ENCODE results near the gene PRR14.

Gene PRR14

DNA sequence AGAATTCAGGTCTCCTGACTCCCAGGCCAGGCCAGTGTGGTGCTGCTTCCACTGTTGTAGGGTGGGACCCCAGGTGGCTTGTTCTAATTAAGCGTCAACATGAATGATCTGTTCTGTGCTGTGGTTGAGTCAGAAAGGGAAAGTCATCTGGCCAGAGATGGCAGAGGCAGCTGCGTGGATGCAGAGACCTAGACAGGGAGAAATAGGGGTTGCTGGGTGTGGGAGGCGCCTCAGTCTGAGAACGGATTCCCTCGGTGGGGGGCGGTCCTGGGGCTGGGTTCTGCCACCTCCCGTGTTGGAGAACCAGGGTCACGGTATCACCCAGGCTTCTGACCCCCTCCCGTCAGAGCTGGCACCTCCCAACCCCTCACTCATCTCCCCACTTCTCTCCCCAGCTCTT is 13.1 kb downstream of the PRR14 start:
- no peak overlapping the region for H3K27ac ChIP-seq (ENCODE audit: low read length)
- H3K36me3 ChIP-seq (ENCODE audit: control insufficient read depth, low read depth, low read length): peaks cover 15% of the 10 kb centered on the region
- no peaks in the 10 kb centered on the region for H3K9me3 ChIP-seq (ENCODE audit: control insufficient read depth, low read depth, low read length)
- H3K4me1 ChIP-seq (ENCODE audit: control insufficient read depth, low read depth, low read length): no peaks in the 10 kb centered on the region
- H3K4me3 ChIP-seq (ENCODE audit: low read length): no peak overlapping the region
- H3K9ac ChIP-seq (ENCODE audit: low read length): no peak overlapping the region
- H3K27me3 ChIP-seq (ENCODE audit: control insufficient read depth, insufficient read depth, low read length): peaks cover 73% of the 10 kb centered on the region

DNA sequence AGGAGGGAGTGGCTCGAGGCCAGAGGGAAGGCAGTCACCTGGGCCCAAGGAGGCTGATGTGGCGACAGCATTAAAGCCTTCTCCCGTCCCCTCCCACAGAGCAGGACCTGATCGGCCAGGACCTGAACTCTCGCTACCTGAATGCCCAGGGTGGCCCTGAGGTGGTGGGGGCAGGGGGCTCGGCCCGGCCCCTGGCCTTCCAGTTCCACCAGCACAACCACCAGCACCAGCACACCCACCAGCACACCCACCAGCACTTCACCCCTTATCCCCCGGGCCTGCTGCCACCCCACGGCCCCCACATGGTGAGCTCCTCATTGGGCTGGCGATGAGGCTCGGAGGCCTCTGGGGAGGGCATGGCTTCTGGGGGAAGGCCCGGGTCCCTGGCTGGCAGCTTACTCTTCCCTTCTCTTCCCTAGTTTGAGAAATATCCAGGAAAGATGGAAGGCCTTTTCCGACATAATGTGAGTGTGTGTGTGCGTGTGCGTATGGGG is 13.9 kb downstream of the PRR14 start:
- Histone ChIP-seq H3K27me3 (ENCODE audit: control insufficient read depth, insufficient read depth, low read length) (peaks cover 75% of the 10 kb centered on the region), H3K9me3 (ENCODE audit: control insufficient read depth, low read depth, low read length) (no peaks in the 10 kb centered on the region), H3K9ac (ENCODE audit: low read length) (no peak overlapping the region), H3K36me3 (ENCODE audit: control insufficient read depth, low read depth, low read length) (peaks cover 15% of the 10 kb centered on the region), H3K4me3 (ENCODE audit: low read length) (no peak overlapping the region), H3K27ac (ENCODE audit: low read length) (no peak overlapping the region), H3K4me1 (ENCODE audit: control insufficient read depth, low read depth, low read length) (no peaks in the 10 kb centered on the region)

DNA sequence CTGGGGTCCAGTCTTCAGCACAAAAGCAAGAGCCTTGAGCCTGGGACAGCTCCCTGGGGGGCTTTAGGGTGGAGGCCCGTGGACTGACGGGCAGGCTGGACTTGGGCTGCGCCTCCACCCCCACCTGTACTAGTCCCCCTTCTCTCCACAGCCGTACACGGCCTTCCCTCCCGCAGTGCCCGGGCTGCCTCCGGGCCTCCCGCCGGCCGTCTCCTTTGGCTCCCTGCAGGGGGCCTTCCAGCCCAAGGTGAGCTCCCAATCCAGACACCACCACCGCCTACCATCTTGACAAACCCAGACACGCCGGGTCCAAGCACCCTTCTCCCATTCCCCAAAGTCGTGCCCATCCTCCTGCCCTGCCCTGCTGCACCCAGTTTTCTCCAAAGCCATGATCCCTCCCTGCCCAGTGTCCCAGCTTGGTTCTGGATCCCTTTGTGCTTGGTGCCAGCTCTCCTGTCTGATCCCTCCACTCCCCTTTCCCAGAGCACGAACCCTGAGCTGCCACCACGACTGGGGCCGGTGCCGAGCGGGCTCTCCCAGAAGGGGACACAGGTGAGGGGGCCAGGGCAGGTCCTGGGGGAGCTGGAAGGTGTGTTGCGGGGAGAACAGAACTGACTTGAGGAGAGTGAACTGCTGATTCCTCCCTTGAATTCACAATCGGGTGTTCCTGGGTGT is 14.5 kb downstream of the PRR14 start:
- H3K4me3 ChIP-seq (ENCODE audit: low read length): no peak overlapping the region
- H3K27ac ChIP-seq (ENCODE audit: low read length): no peak overlapping the region
- H3K9me3 ChIP-seq (ENCODE audit: control insufficient read depth, low read depth, low read length): no peaks in the 10 kb centered on the region
- peaks cover 75% of the 10 kb centered on the region for H3K27me3 ChIP-seq (ENCODE audit: control insufficient read depth, insufficient read depth, low read length)
- no peaks in the 10 kb centered on the region for H3K4me1 ChIP-seq (ENCODE audit: control insufficient read depth, low read depth, low read length)
- peaks cover 15% of the 10 kb centered on the region for H3K36me3 ChIP-seq (ENCODE audit: control insufficient read depth, low read depth, low read length)
- no peak overlapping the region for H3K9ac ChIP-seq (ENCODE audit: low read length)

DNA sequence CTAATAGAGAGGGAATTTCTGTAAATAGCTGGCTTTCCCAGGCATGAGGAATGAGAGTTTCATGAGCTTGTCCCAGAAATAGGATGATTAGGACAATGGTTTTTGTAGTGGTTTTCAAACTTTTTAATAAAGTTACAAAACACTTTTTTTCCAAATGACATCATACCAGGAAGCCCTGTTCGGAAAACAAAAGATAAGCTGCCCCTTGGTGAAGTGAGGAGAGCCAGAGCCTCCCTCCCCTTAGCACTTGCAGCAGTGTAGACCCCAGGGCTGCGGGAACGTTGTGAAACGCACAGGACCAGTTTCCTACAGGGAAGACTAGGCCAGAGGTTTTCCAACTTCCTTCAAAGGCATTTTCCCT is 15.1 kb downstream of the PRR14 start:
- H3K4me1 ChIP-seq (ENCODE audit: control insufficient read depth, low read depth, low read length): no peaks in the 10 kb centered on the region
- peaks cover 15% of the 10 kb centered on the region for H3K36me3 ChIP-seq (ENCODE audit: control insufficient read depth, low read depth, low read length)
- H3K9ac ChIP-seq (ENCODE audit: low read length): no peak overlapping the region
- no peak overlapping the region for H3K27ac ChIP-seq (ENCODE audit: low read length)
- H3K4me3 ChIP-seq (ENCODE audit: low read length): no peak overlapping the region
- no peaks in the 10 kb centered on the region for H3K9me3 ChIP-seq (ENCODE audit: control insufficient read depth, low read depth, low read length)
- peaks cover 75% of the 10 kb centered on the region for H3K27me3 ChIP-seq (ENCODE audit: control insufficient read depth, insufficient read depth, low read length)

DNA sequence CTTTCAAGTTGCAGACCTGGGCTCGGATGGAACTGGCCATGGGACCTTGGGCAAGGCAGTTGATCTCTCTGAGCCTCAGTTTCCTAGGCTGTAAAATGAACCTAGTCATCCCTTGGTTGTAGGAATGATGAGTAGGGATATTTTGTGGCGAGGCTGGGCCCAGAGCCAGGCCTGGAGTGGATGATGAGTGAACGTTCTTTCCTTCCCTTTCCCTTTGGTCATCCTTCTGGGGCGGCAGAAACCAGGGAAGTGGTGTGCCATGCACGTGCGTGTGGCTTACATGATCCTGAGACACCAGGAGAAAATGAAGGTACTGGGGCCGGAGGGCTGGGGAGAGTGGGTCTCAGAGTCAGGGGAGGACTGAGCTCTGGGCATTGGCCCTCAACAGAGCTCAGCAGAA is 15.9 kb downstream of the PRR14 start:
- Histone ChIP-seq H3K36me3 (ENCODE audit: control insufficient read depth, low read depth, low read length) (peaks cover 11% of the 10 kb centered on the region), H3K9me3 (ENCODE audit: control insufficient read depth, low read depth, low read length) (no peaks in the 10 kb centered on the region), H3K27me3 (ENCODE audit: control insufficient read depth, insufficient read depth, low read length) (peaks cover 75% of the 10 kb centered on the region), H3K9ac (ENCODE audit: low read length) (no peak overlapping the region), H3K4me1 (ENCODE audit: control insufficient read depth, low read depth, low read length) (no peaks in the 10 kb centered on the region), H3K4me3 (ENCODE audit: low read length) (no peak overlapping the region), H3K27ac (ENCODE audit: low read length) (no peak overlapping the region)

DNA sequence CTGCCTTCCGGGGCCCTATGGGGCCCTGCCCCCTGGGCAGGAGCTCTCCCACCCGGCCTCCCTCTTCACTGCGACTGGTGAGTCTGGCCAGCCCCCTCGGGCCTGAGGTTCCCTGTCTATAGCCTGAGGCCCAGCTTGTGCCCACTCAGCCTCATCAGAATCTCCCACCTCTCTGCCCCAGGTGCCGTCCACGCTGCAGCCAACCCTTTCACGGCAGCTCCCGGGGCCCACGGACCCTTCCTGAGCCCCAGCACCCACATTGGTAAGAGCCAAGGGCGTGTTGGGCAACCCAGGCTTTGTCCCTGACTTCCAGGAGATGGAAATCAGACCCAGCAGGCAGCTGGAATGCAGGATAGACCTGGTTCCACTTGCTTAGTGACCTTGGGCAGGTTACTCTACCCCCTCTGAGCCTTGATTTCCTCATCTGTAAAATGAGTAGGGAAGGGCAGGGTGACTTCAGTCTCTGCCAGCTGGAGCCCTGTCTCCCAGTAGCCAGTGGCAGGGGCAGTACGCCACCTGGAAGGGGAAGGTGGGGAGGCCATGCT is 16.7 kb downstream of the PRR14 start:
- Histone ChIP-seq H3K9ac (ENCODE audit: low read length) (no peak overlapping the region), H3K36me3 (ENCODE audit: control insufficient read depth, low read depth, low read length) (peaks cover 11% of the 10 kb centered on the region), H3K27ac (ENCODE audit: low read length) (no peak overlapping the region), H3K4me1 (ENCODE audit: control insufficient read depth, low read depth, low read length) (no peaks in the 10 kb centered on the region), H3K9me3 (ENCODE audit: control insufficient read depth, low read depth, low read length) (no peaks in the 10 kb centered on the region), H3K4me3 (ENCODE audit: low read length) (no peak overlapping the region), H3K27me3 (ENCODE audit: control insufficient read depth, insufficient read depth, low read length) (peaks cover 77% of the 10 kb centered on the region)

DNA sequence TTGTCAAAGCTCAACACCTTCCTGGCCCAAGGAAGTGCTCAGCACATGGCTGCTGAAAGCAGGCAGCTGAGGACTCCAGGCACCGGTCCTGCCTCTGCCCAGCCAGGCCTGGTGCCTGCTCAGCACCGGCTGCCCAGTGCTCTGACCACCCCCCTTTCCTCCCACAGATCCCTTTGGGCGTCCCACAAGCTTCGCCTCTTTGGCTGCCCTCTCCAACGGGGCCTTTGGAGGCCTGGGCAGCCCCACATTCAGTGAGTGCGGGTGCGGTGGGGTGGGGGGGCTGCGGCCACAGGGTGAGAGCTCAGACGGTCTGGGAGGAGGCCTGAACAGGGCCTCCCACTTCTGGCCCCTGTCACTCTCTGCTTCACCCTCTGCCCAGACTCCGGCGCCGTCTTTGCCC is 17.6 kb downstream of the PRR14 start:
- no peak overlapping the region for H3K9ac ChIP-seq (ENCODE audit: low read length)
- no peaks in the 10 kb centered on the region for H3K4me1 ChIP-seq (ENCODE audit: control insufficient read depth, low read depth, low read length)
- no peak overlapping the region for H3K27ac ChIP-seq (ENCODE audit: low read length)
- no peaks in the 10 kb centered on the region for H3K9me3 ChIP-seq (ENCODE audit: control insufficient read depth, low read depth, low read length)
- H3K27me3 ChIP-seq (ENCODE audit: control insufficient read depth, insufficient read depth, low read length): peaks cover 79% of the 10 kb centered on the region
- peaks cover 6% of the 10 kb centered on the region for H3K36me3 ChIP-seq (ENCODE audit: control insufficient read depth, low read depth, low read length)
- no peak overlapping the region for H3K4me3 ChIP-seq (ENCODE audit: low read length)

DNA sequence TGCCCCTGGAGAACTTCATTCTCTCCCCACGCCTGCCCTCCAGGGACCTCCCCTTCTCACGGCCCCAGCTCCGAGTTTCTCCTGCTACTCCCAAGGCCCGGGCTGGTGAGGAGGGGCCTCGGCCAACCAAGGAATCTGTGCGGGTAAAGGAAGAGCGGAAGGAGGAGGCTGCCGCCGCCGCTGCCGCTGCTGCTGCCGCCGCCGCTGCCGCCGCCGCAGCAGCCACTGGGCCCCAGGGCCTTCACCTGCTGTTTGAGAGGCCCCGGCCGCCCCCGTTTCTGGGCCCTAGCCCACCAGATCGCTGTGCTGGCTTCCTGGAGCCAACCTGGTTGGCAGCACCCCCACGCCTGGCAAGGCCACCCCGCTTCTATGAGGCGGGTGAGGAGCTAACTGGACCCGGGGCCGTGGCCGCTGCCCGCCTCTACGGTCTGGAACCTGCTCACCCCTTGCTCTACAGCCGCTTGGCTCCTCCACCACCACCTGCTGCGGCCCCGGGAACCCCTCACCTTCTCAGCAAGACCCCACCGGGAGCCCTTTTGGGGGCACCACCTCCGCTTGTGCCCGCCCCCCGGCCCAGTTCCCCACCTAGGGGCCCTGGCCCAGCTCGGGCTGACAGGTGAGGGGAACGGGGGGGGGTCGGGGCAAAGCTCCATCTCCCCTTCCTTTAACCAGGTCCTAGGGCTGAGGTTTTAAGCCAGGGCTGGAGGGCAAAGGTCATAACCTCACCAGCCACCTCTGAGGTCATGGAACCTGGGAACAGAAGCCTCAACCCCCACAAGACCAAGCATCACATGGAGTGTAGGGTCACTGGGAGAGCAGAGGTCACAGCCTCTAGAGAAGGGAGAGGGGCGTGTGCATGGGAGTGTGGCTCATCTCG is 18.5 kb downstream of the PRR14 start:
- Histone ChIP-seq H3K9me3 (ENCODE audit: control insufficient read depth, low read depth, low read length) (no peaks in the 10 kb centered on the region), H3K27ac (ENCODE audit: low read length) (no peak overlapping the region), H3K4me1 (ENCODE audit: control insufficient read depth, low read depth, low read length) (no peaks in the 10 kb centered on the region), H3K36me3 (ENCODE audit: control insufficient read depth, low read depth, low read length) (peaks cover 6% of the 10 kb centered on the region), H3K27me3 (ENCODE audit: control insufficient read depth, insufficient read depth, low read length) (peaks cover 84% of the 10 kb centered on the region), H3K9ac (ENCODE audit: low read length) (no peak overlapping the region), H3K4me3 (ENCODE audit: low read length) (no peak overlapping the region)

DNA sequence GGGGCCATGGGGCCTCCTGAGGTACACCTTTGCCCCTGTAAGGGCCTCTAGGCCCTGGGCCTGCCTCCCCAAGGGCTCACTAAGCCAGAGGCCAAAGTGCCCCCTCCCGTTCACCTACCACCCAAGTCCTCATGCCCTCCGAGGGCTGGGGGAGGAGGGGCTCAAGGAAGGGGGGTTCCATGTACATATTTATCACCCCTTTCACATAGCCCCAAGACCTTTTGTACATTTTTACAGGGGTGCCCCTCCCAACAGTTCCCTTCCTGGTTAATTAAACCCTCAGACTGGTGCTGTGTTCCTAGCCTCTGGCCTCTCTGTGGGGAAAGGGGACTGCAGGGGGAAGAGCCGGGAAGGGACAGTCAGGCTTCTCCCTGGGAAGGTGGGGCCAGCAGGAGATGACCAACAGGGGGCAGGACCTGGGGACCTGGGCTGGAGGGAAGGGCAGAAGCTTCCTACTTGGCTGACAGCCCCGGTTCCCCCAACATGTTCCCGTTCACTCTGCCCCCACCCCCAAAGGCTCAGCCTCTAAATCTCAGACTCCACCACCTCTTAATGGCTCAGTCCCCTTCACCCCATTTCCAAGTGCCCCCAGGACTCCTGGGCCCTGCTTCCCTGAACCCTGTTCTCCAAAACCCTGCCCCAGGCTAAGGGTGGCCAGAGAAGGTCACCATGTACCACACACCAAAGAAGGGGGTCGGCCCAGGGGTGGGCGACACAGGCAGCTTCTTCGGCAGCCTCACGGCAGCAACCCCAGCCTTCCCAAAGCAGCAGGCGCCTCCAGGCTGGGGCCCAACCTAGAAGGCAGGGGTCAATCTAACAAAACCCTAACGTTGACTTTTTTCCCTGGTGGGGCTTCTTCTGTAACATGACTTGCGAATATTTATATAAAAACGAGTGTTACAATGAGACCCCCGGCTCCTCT is 19.4 kb downstream of the PRR14 start:
- Histone ChIP-seq H3K27ac (ENCODE audit: low read length) (no peak overlapping the region), H3K36me3 (ENCODE audit: control insufficient read depth, low read depth, low read length) (peaks cover 3% of the 10 kb centered on the region), H3K4me3 (ENCODE audit: low read length) (no peak overlapping the region), H3K9me3 (ENCODE audit: control insufficient read depth, low read depth, low read length) (no peaks in the 10 kb centered on the region), H3K9ac (ENCODE audit: low read length) (no peak overlapping the region), H3K4me1 (ENCODE audit: control insufficient read depth, low read depth, low read length) (no peaks in the 10 kb centered on the region), H3K27me3 (ENCODE audit: control insufficient read depth, insufficient read depth, low read length) (peaks cover 90% of the 10 kb centered on the region)

DNA sequence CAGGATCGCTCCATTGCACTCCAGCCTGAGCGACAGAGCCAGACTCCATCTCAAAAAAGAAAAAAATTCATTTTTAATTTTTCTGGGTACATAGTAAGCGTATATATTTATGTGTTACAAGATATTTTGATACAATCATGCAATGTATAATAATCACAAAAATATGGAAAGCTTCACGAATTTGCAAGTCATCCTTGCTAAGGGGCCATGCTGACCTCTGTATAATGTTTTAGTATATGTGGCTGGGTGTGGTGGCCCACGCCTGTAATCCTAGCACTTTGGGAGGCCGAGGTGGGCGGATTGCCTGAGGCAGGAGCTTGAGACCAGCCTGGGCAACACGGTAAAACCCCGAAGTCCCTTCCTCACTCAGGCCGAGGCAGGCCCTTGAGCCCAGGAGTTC is 24.4 kb downstream of the PRR14 start:
- Histone ChIP-seq H3K4me3 (ENCODE audit: low read length) (no peak overlapping the region), H3K4me1 (ENCODE audit: control insufficient read depth, low read depth, low read length) (no peaks in the 10 kb centered on the region), H3K27ac (ENCODE audit: low read length) (no peak overlapping the region), H3K9me3 (ENCODE audit: control insufficient read depth, low read depth, low read length) (no peaks in the 10 kb centered on the region), H3K36me3 (ENCODE audit: control insufficient read depth, low read depth, low read length) (no peaks in the 10 kb centered on the region), H3K9ac (ENCODE audit: low read length) (no peak overlapping the region), H3K27me3 (ENCODE audit: control insufficient read depth, insufficient read depth, low read length) (peaks cover 96% of the 10 kb centered on the region)
